ENCODE measurements around the gene MPZL1. TPM values are rescaled to one million over a fixed set of nuclear protein-coding genes. Genes with fewer than 3 reads are reported as not detected.

The MPZL1 gene
- total and polyA plus RNA-seq, 4 donors, result 11.3 to 26.1 (median 16.8) TPM

DNA sequence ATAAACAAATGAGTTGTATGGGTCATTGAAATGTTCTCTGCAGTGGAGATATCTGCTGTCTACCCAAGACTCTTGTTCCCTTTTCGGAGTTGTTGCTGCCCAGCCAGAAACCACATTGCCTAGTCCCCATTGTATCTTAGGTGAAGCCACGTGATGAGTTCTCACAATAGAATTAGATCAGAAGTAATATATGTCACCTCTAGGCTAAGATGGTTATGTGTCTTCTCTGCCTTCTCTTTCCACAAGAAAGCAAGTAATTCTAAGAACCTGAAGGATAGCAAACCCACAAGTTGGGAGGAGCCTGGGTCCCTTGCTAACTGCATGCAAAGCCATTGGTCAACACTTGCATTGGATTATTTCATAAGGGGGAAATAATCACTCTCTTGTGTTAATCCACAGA, 115.5 kb downstream of the MPZL1 start:
- Histone ChIP-seq H3K36me3 (ENCODE audit: control insufficient read depth in 4 of 4, insufficient read depth in 3 of 4, low read depth in 1 of 4, low read length in 3 of 4) (no peaks in the 10 kb centered on the region), H3K4me3 (ENCODE audit: low read depth in 1 of 3, low read length in 3 of 3) (no peak overlapping the region), H3K27me3 (ENCODE audit: control insufficient read depth in 4 of 4, insufficient read depth in 4 of 4, low read length in 3 of 4) (no peaks in the 10 kb centered on the region), H3K4me1 (ENCODE audit: control insufficient read depth in 4 of 4, insufficient read depth in 4 of 4, low read length in 3 of 4) (no peaks in the 10 kb centered on the region), H3K9me3 (ENCODE audit: control insufficient read depth in 4 of 4, low read length in 3 of 4) (no peaks in the 10 kb centered on the region), H3K27ac (ENCODE audit: low read depth in 1 of 2, low read length in 2 of 2) (no peak overlapping the region), H3K9ac (ENCODE audit: low read depth in 1 of 2, low read length in 2 of 2) (no peak overlapping the region)
- TF ChIP-seq, protein P1, sequence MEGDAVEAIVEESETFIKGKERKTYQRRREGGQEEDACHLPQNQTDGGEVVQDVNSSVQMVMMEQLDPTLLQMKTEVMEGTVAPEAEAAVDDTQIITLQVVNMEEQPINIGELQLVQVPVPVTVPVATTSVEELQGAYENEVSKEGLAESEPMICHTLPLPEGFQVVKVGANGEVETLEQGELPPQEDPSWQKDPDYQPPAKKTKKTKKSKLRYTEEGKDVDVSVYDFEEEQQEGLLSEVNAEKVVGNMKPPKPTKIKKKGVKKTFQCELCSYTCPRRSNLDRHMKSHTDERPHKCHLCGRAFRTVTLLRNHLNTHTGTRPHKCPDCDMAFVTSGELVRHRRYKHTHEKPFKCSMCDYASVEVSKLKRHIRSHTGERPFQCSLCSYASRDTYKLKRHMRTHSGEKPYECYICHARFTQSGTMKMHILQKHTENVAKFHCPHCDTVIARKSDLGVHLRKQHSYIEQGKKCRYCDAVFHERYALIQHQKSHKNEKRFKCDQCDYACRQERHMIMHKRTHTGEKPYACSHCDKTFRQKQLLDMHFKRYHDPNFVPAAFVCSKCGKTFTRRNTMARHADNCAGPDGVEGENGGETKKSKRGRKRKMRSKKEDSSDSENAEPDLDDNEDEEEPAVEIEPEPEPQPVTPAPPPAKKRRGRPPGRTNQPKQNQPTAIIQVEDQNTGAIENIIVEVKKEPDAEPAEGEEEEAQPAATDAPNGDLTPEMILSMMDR (IDR thresholded peaks at IDR 0.05; ENCODE audit: low read depth, low read length, missing input control), result no peak
- TF ChIP-seq TAF1 (conservative IDR thresholded peaks at IDR 0.05) (no peak), GABPA (IDR thresholded peaks at IDR 0.05 in 1 of 2, conservative IDR thresholded peaks at IDR 0.05 in 1 of 2) (no peak), NR2F2 (IDR thresholded peaks at IDR 0.05) (no peak), YY1 (IDR thresholded peaks at IDR 0.05) (no peak), EGR1 (IDR thresholded peaks at IDR 0.05; ENCODE audit: low read depth in 2 of 2) (no peak)
- WGBS, result 65% methylated on average over 2 of the region's 2 CpGs
- DNase-seq (ENCODE audit: low spot score), result no peak

DNA sequence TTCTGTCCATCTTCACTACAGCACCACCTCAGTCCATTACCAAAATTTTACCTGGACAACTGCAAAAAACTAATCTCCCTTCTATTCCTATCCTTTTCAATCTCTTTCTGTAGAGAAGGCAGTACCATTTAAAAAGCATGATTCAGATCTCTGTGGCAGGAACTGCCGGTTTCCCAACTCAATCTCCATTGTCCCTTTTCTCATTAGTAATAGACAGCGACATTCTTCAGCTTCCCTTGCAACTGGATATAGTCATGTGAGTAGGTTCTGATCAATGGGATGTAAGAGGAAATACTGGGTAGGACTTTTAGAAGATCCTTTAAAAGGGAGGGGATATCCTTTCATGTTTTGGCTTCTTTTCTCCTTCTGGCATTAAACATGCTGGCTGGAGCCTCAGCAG, 117.2 kb downstream of the MPZL1 start:
- TF ChIP-seq RAD21 (IDR thresholded peaks at IDR 0.05) (no peak), SP1 (IDR thresholded peaks at IDR 0.05) (no peak), HNF4G (IDR thresholded peaks at IDR 0.05) (no peak), RXRA (IDR thresholded peaks at IDR 0.05) (no peak), YY1 (IDR thresholded peaks at IDR 0.05) (no peak)
- H3K27me3 ChIP-seq (ENCODE audit: control insufficient read depth in 4 of 4, insufficient read depth in 4 of 4, low read length in 3 of 4), result no peaks in the 10 kb centered on the region
- no peaks in the 10 kb centered on the region for H3K36me3 ChIP-seq (ENCODE audit: control insufficient read depth in 4 of 4, insufficient read depth in 3 of 4, low read depth in 1 of 4, low read length in 3 of 4)
- DNase-seq (ENCODE audit: low spot score), result no peak
- H3K9ac ChIP-seq (ENCODE audit: low read depth in 1 of 2, low read length in 2 of 2), result no peak overlapping the region
- H3K4me1 ChIP-seq (ENCODE audit: control insufficient read depth in 4 of 4, insufficient read depth in 4 of 4, low read length in 3 of 4), result no peaks in the 10 kb centered on the region
- no peaks in the 10 kb centered on the region for H3K9me3 ChIP-seq (ENCODE audit: control insufficient read depth in 4 of 4, low read length in 3 of 4)
- no peak overlapping the region for H3K27ac ChIP-seq (ENCODE audit: low read depth in 1 of 2, low read length in 2 of 2)
- no peak overlapping the region for H3K4me3 ChIP-seq (ENCODE audit: low read depth in 1 of 3, low read length in 3 of 3)
- WGBS, result 95% methylated on average over 2 of the region's 2 CpGs

Other genes starting within 250 kb of the MPZL1 start
- gene CD247, start 203.5 kb upstream of the MPZL1 start, total RNA-seq, result 1 to 10 TPM; 2.1 to 2.2 TPM
- gene CD247, start 203.5 kb upstream of the MPZL1 start, polyA plus RNA-seq, result 1 to 10 TPM in 1 of 2 donors, under 1 TPM in 1; 0.61 to 1.2 TPM
- gene CREG1, start 168.2 kb upstream of the MPZL1 start, total RNA-seq, result 100 to 1,000 TPM in 1 of 2 donors, 10 to 100 TPM in 1; 91.3 to 100 TPM
- 100 to 1,000 TPM in 1 of 2 donors, 10 to 100 TPM in 1; 86.8 to 123 TPM for gene CREG1, start 168.2 kb upstream of the MPZL1 start, polyA plus RNA-seq
- 10 to 100 TPM in 1 of 2 donors, 1 to 10 TPM in 1; 8.3 to 15.0 TPM for gene RCSD1, start 91.8 kb upstream of the MPZL1 start, total RNA-seq
- gene RCSD1, start 91.8 kb upstream of the MPZL1 start, polyA plus RNA-seq, result 1 to 10 TPM; 3.1 to 3.8 TPM
- gene ADCY10, start 192.2 kb downstream of the MPZL1 start, total RNA-seq, result 1 to 10 TPM in 1 of 2 donors, under 1 TPM in 1; 0.89 to 4.7 TPM
- 1 to 10 TPM; 2.2 to 2.4 TPM for gene ADCY10, start 192.2 kb downstream of the MPZL1 start, polyA plus RNA-seq
- gene DCAF6, start 214.7 kb downstream of the MPZL1 start, total RNA-seq, result 100 to 1,000 TPM in 1 of 2 donors, 10 to 100 TPM in 1; 77.6 to 105 TPM
- 10 to 100 TPM; 33.5 to 64.5 TPM for gene DCAF6, start 214.7 kb downstream of the MPZL1 start, polyA plus RNA-seq
- 100 to 1,000 TPM in 1 of 2 donors, 10 to 100 TPM in 1; 78.8 to 118 TPM for gene MPC2, start 215.1 kb downstream of the MPZL1 start, total RNA-seq
- gene MPC2, start 215.1 kb downstream of the MPZL1 start, polyA plus RNA-seq, result 100 to 1,000 TPM; 137 to 369 TPM

Measured in liver (tissue), 9 donors.